Fibroblast of lung (primary cell): Measurements from ENCODE around the gene CDC25C.

Experiments
- EZH2 ChIP-seq: IDR thresholded peaks from 2 replicates; pipeline ENCODE4 v1.5.1; 2012; ENCODE audit warnings: low read length, control low read depth, mild to moderate bottlenecking; ENCODE audit errors: missing control alignments
- TF ChIP-seq, protein P1 (sequence below), 2 donors: IDR thresholded peaks in 1 of 2; conservative IDR thresholded peaks in 1 of 2; 1 replicate in 1 of 2; 2 replicates in 1 of 2; pipeline ENCODE4 v1.5.1; 2011 to 2012; ENCODE audit warnings: low read length in 2 of 2, control low read depth in 1 of 2, inconsistent platforms in 1 of 2, low read depth in 1 of 2, mild to moderate bottlenecking in 1 of 2

DNA sequence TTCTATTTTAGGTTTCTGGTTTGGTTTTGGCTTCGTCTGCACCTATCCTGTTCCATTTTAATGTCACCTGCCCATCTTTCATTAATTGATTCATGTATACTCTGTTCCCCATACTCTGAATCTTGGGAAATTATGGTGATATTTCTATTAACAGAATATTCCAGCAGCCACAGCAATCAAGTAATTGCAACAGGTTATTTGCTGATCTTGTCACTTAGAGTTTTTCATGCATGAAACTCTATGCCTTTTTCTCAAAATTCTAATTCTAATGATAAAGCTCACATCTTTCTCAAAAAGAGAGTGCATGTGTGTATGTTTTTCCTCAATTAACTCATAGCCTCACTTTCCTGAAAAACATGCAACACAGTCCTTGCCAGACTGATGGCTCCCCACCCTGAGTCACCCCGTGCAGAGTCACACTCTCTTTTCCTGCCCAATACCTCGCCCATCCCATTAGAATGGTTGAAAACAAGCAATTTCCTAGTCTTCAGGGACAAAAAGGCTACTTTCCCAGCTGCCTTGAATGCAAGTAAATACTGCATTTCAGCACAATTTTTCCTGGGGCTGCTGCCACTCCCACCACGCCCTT lies 72.8 kb downstream of the CDC25C start:
- TF ChIP-seq, protein P1, sequence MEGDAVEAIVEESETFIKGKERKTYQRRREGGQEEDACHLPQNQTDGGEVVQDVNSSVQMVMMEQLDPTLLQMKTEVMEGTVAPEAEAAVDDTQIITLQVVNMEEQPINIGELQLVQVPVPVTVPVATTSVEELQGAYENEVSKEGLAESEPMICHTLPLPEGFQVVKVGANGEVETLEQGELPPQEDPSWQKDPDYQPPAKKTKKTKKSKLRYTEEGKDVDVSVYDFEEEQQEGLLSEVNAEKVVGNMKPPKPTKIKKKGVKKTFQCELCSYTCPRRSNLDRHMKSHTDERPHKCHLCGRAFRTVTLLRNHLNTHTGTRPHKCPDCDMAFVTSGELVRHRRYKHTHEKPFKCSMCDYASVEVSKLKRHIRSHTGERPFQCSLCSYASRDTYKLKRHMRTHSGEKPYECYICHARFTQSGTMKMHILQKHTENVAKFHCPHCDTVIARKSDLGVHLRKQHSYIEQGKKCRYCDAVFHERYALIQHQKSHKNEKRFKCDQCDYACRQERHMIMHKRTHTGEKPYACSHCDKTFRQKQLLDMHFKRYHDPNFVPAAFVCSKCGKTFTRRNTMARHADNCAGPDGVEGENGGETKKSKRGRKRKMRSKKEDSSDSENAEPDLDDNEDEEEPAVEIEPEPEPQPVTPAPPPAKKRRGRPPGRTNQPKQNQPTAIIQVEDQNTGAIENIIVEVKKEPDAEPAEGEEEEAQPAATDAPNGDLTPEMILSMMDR (conservative IDR thresholded peaks at IDR 0.05 in 1 of 2, IDR thresholded peaks at IDR 0.05 in 1 of 2; ENCODE audit: low read depth in 1 of 2, low read length in 2 of 2): no peak
- TF ChIP-seq EZH2: no peak
